Aorta (tissue), 5 donors: ENCODE results near the gene SGTA. TPM values are rescaled to one million over a fixed set of nuclear protein-coding genes. Genes with fewer than 3 reads are reported as not detected.

Experiments used
- ATAC-seq: fragments of 200-7000 bp; cut with Tn5 transposase; one replicate; pipeline ENCODE4 v1.9.1; 2022; ENCODE audit warnings: moderate library complexity; ENCODE audit not compliant: low FRiP score
- DNase-seq, 2 donors: peaks; one replicate each; pipeline ENCODE4 v3.0.0-alpha.2; 2020
- H3K27ac ChIP-seq, 2 donors: one replicate each; pipeline ENCODE4 v1.5.1; 2013; ENCODE audit warnings: low read length in 2 of 2, mild to moderate bottlenecking in 2 of 2, moderate library complexity in 2 of 2, control low read depth in 1 of 2, inconsistent platforms in 1 of 2, low read depth in 1 of 2
- H3K27me3 ChIP-seq, 2 donors: one replicate each; pipeline ENCODE4 v1.6.1; 2013; ENCODE audit warnings: control low read depth in 1 of 2, low read length in 1 of 2, mild to moderate bottlenecking in 1 of 2, moderate library complexity in 1 of 2; ENCODE audit not compliant: insufficient read depth in 2 of 2, control insufficient read depth in 1 of 2
- H3K36me3 ChIP-seq, 2 donors: one replicate each; pipeline ENCODE4 v1.6.1; 2013; ENCODE audit warnings: control low read depth in 1 of 2, low read length in 1 of 2, mild to moderate bottlenecking in 1 of 2; ENCODE audit not compliant: insufficient read depth in 2 of 2, control insufficient read depth in 1 of 2
- H3K4me1 ChIP-seq, 2 donors: one replicate each; pipeline ENCODE4 v1.6.1; 2013; ENCODE audit warnings: low read length in 2 of 2, control low read depth in 1 of 2, mild to moderate bottlenecking in 1 of 2, moderate library complexity in 1 of 2; ENCODE audit not compliant: insufficient read depth in 2 of 2, control insufficient read depth in 1 of 2
- H3K4me3 ChIP-seq, 2 donors: one replicate each; pipeline ENCODE4 v1.5.1; 2013; ENCODE audit warnings: low read length in 2 of 2, control low read depth in 1 of 2, mild to moderate bottlenecking in 1 of 2
- H3K9me3 ChIP-seq: one replicate; pipeline ENCODE4 v1.6.1; 2013; ENCODE audit warnings: mild to moderate bottlenecking, low read length; ENCODE audit not compliant: control insufficient read depth
- WGBS, 2 donors: extraction: QIAGEN DNeasy Blood & Tissue Kit; methylation state at CpG; one replicate each; pipeline ENCODE4 v1.1.7; 2013; 5-methylcytosine and 5-hydroxymethylcytosine counted together
- intact Hi-C, 2 donors: fragments of 100-400 bp; cut with DNase I; formaldehyde crosslinking; loops; one replicate each; pipeline versions ENCODE4 v1.14.2 to v1.15.0; 2022
- polyA plus RNA-seq, 2 donors: library from polyadenylated mRNA; stranded (reverse); fragments of 200-250 nt; gene quantifications; one replicate each; pipeline ENCODE4 v1.2.3, GENCODE V29; 2013
- total RNA-seq, 2 donors: library from RNA; stranded (reverse); fragmentation: NEBNext Ultra II Directional; extraction: Animal tissue kit (Norgen Biotek cat#: 25700); gene quantifications; one replicate each; pipeline ENCODE4 v1.2.1, GENCODE V29; 2021
- donor health status: healthy with polysubstance abuse.
- donor health status: Bipolar disorder and iron deficiency.
- donor health status: DM: no; HTN: no; CAD: no.
- donor health status: DM: no; HTN: no; CAD: no.
- donor health status: DM: yes; HTN: yes; CAD: no.

The SGTA gene
- total and polyA plus RNA-seq, 4 donors: 30.6 to 55.1 (median 32.2) TPM

- H3K4me3 ChIP-seq: no peak overlapping the region
- H3K27me3 ChIP-seq: no peaks in the 10 kb centered on the region
- 93 to 95% methylated on average over 31 to 32 of the region's 32 CpGs for WGBS, 2 donors
- H3K36me3 ChIP-seq: no peaks in the 10 kb centered on the region
- intact Hi-C loops: no loop called here
- H3K4me1 ChIP-seq: no peaks in the 10 kb centered on the region
- H3K27ac ChIP-seq: no peak overlapping the region
- H3K9me3 ChIP-seq: no peaks in the 10 kb centered on the region
- no peak for DNase-seq
- ATAC-seq: no peak
Measured at GRCh38 chr19:2790557-2791271, 7.6 kb upstream of the SGTA start.

GRCh38 chr19:2790194-2790556 is 7.1 kb upstream of the SGTA start:
- H3K27me3 ChIP-seq: no peaks in the 10 kb centered on the region
- no peaks in the 10 kb centered on the region for H3K4me1 ChIP-seq
- WGBS, 2 donors: 91 to 96% methylated on average over 14 of the region's 14 CpGs
- H3K27ac ChIP-seq: no peak overlapping the region
- ATAC-seq (no peak), DNase-seq (no peak)
- no peak overlapping the region for H3K4me3 ChIP-seq
- H3K36me3 ChIP-seq: no peaks in the 10 kb centered on the region
- intact Hi-C loops: no loop called here
- H3K9me3 ChIP-seq: no peaks in the 10 kb centered on the region

GRCh38 chr19:2788237-2788636 is 5.2 kb upstream of the SGTA start:
- intact Hi-C loops: no loop called here
- WGBS, 2 donors: 85 to 87% methylated on average over 5 of the region's 5 CpGs
- H3K36me3 ChIP-seq: no peaks in the 10 kb centered on the region

GRCh38 chr19:2787115-2787514 is 4.0 kb upstream of the SGTA start:
- Histone ChIP-seq H3K36me3 (no peaks in the 10 kb centered on the region), H3K4me3 (no peak overlapping the region), H3K27me3 (no peaks in the 10 kb centered on the region), H3K9me3 (no peaks in the 10 kb centered on the region), H3K27ac (no peak overlapping the region), H3K4me1 (no peaks in the 10 kb centered on the region)
- intact Hi-C loops: no loop called here
- ATAC-seq (no peak), DNase-seq (no peak)
- WGBS, 2 donors: 89 to 90% methylated on average over 8 of the region's 8 CpGs

More at GRCh38 chr19:2788237-2788636, 5.2 kb upstream of the SGTA start:
- Histone ChIP-seq H3K4me1 (no peaks in the 10 kb centered on the region), H3K9me3 (no peaks in the 10 kb centered on the region), H3K4me3 (no peak overlapping the region), H3K27me3 (no peaks in the 10 kb centered on the region), H3K27ac (no peak overlapping the region)
- DNase-seq (no peak), ATAC-seq (no peak)

- H3K27me3 ChIP-seq: no peaks in the 10 kb centered on the region
- H3K4me3 ChIP-seq: peak within 1 kb of the TSS; percentile 3 to 60
- no peaks in the 10 kb centered on the region for H3K36me3 ChIP-seq
- no peaks in the 10 kb centered on the region for H3K9me3 ChIP-seq
- 0 to 1% methylated on average over 59 to 78 of the region's 78 CpGs for WGBS, 2 donors
- H3K4me1 ChIP-seq: peaks cover 0 to 1% of the 10 kb centered on the region in 2 donors
- ATAC-seq: peak; percentile 97
- peak; percentile 100 for DNase-seq
- no peak within 1 kb of the TSS for H3K27ac ChIP-seq
- intact Hi-C loops: no loop called here
Measured at GRCh38 chr19:2785244-2785997, 2.3 kb upstream of the SGTA start, which contains the start of gene THOP1. THOP1 (plus strand) TSS chr19:2785503; CDS start chr19:2785663, 160 bp downstream.

GRCh38 chr19:2783781-2784145 is 690 bp upstream of the SGTA start:
- Histone ChIP-seq H3K4me1 (peaks cover 0 to 1% of the 10 kb centered on the region in 2 donors), H3K9me3 (no peaks in the 10 kb centered on the region), H3K4me3 (no peak overlapping the region), H3K36me3 (no peaks in the 10 kb centered on the region), H3K27me3 (no peaks in the 10 kb centered on the region), H3K27ac (no peak overlapping the region)
- WGBS, 2 donors: 78% methylated on average over 7 of the region's 7 CpGs
- ATAC-seq (no peak), DNase-seq (no peak)
- intact Hi-C loops: no loop called here

- DNase-seq (no peak), ATAC-seq (no peak)
- intact Hi-C loops: no loop called here
- H3K27ac ChIP-seq: peak overlapping the region in 1 of 2 donors; percentile 43
- peaks cover 0 to 1% of the 10 kb centered on the region in 2 donors for H3K4me1 ChIP-seq
- no peaks in the 10 kb centered on the region for H3K27me3 ChIP-seq
- 2% methylated on average over 24 of the region's 24 CpGs for WGBS, 2 donors
- H3K36me3 ChIP-seq: no peaks in the 10 kb centered on the region
- H3K9me3 ChIP-seq: no peaks in the 10 kb centered on the region
- H3K4me3 ChIP-seq: peak overlapping the region; percentile 74 to 81
Measured at GRCh38 chr19:2782329-2782935, 641 bp downstream of the SGTA start.

GRCh38 chr19:2780284-2780683 is 2.8 kb downstream of the SGTA start:
- DNase-seq (no peak), ATAC-seq (no peak)
- H3K36me3 ChIP-seq: no peaks in the 10 kb centered on the region
- no peaks in the 10 kb centered on the region for H3K27me3 ChIP-seq
- H3K9me3 ChIP-seq: no peaks in the 10 kb centered on the region
- intact Hi-C loops: no loop called here
- peaks cover 0 to 1% of the 10 kb centered on the region in 2 donors for H3K4me1 ChIP-seq
- H3K4me3 ChIP-seq: no peak overlapping the region
- 93 to 95% methylated on average over 7 of the region's 7 CpGs for WGBS, 2 donors
- no peak overlapping the region for H3K27ac ChIP-seq
